Urothelium cell line (cell line): ENCODE results near the gene NKTR.

Experiments used
- DNase-seq: peaks from one replicate; pipeline ENCODE4 v3.0.0; 2011; ENCODE audit warnings: low spot score, mixed read lengths
- FAIRE-seq: peaks from 2 replicates; lab custom pipeline; 2011; peaks lifted over from hg19 to GRCh38; lab: Jason Lieb, UNC

Gene NKTR

DNA sequence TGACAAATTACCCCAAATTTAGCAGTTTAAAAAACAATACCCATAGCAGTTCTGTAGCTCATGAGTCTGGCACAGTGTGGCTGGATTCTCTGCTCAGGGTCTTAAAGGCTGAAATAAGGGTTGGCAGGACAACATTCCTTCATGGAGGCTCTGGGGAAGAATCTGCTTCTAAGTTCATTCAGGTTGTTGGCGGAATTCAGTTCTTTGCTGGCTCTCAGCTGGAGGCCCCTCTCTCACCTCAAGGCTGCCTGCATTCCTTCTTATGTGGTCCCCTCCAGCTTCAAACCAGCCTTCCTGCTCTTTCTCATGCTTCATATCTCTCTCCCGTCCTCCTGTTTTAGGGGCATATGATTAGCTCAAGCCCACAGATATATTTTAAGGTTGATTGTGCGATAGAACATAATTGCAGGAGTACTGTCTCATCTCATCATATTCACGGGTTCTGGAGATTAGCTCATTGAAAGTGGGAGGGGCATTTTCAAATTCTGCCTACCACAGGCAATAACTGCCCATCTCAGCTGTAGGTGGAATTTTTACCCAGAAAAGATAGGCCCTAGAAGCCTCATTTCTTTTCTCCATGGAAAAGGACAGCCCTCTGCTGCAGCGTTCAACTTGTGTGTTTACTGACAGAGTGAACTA, 47.5 kb downstream of the NKTR start:
- peak; percentile 32 for FAIRE-seq

DNA sequence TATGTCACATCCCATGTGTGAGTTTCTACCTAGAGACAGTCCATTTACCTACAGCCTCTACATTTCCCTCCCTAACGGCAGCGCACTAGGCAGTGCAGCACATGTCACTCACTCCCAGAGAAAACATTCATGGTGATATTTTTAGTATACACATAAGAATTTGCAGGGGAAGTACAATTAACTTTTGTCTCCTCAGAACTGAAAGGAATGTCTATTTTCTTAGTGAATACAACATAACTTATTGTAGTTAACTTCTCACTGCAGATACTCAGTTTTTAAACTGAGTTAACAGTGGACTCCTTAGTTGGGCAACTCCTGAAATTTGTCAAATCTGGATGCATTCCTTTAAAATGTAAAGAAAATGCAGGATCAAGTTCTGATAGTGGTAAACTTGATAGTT, 48.5 kb downstream of the NKTR start:
- DNase-seq, result no peak
- FAIRE-seq, result no peak

More for the DNA sequence above, 47.5 kb downstream of the NKTR start:
- DNase-seq, result no peak

DNA sequence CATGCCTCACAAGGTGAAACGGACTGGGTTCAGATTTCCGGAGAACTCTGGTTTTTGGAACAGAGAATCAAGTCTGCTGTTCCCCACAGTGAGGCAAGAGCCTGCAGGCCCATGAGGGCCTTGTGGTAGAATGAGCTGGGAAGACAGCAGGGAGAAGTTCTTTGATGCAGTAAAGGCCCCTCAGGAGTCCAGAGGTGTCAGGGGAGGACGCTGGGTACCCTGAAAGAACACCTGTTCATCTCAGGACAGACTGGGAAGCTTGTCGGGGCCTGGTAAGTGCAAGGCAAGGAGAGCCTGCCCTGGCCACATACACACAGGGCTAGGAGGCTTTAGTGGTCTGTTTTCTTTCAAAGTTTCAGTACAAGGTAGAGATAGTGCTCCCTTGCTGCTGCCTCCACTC, 49.3 kb downstream of the NKTR start:
- no peak for FAIRE-seq

DNA sequence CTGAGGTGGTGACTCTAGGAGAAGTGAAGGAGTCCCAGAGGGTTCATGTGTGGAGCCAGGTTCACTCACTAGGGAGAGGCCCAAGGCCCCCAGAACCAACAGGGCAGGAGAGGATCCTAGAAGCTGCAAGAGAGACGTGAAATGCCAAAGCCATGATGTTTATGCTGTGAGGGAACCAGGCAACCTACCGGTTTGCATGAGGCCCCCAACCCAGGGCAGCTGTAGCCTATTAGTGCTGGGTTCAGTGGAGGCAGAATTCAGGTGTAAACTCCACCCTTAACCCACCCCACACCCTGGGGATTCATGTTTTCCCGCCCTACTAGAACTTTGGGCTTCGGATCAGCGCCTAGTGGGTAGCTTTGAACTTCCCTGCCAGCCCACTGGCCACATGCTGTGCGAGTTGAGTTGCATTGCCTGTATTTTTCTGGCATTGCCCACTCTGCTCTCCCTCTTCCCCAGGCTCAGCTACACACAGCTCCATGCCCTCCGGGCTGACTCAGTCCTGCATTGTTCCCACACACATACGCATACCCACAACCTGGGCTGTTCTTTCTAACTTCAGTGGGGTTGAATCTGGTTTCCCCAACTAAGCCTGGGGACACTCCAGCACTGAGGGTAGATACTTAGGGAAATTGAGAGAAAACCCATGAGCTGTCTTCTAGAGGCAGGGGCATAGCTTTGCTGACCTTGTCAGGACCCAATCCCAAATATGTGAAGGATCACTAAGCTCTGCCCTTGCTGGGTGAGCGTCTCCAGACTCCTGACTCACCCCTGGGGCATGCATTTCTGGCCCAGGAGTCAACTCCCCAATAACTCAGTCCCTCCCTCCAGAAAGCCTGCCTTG, 51.0 kb downstream of the NKTR start:
- DNase-seq (no peak), FAIRE-seq (peak; percentile 61)

More for the DNA sequence above, 49.3 kb downstream of the NKTR start:
- DNase-seq, result no peak

DNA sequence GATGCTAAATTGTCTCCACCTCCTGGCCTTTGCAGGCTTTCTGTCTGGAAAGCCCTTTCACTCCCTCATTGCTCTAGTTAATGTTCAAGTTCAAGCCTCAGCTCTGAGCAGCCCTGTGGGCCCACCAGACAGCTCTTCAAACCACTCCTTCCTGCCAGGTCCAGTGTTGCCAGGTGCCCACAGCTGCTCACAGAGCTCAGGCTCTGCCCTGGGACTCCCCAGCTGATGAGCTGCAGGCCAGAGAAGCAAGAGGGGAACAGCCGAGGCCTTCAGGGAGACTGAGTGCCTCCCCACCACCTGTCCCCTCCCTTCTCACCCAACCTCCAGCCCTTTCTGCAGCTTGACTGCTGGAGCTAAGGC, 51.7 kb downstream of the NKTR start:
- peak; percentile 40 for FAIRE-seq
- DNase-seq, result no peak

DNA sequence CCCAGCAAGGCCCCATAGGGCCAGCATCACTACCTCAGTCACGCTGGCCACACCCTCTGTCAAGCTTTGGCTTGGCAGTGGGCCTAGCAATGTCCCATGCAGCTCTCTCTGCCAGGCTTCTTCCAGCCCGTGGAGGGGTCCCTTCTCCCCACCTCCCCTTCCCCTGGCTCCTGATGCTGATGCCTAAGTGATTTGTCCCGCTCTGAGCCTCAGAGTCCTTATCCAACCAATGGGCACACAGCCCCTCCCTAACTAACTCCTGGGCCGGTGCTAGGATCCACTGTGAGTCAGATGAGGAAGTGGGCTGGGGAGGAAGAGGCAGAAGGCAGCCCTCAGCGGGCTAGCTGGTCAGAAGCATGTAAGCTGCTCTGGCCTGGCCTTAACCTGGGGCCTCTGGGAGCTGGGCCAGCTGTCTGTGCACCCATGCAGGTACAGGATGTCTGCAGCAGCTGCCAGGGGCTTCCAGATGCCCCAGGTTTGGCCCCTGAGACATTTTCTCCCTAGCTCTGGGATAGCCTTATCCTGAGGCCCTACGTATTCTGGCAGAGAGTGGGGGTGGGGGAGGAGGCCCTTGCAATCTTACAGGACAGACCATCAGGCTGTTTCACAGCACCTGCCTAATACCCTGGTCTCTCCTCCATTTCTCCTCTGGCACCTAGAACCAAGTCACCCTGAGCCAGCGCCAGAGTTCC, 52.3 kb downstream of the NKTR start:
- DNase-seq (peak; percentile 85), FAIRE-seq (peak; percentile 88)

DNA sequence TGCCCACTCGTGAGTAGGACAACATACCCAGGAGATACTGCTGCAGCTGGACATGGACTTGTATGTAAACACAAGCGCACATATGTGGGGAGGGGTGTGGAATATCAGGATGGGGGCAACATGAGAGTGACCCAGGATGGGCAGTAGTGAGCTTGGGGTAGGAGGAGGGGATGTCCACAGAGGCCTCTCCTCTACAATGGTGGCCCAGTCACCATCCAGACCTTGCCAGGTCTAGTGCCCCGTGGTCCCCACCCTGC, 52.7 kb downstream of the NKTR start:
- FAIRE-seq (no peak), DNase-seq (no peak)

DNA sequence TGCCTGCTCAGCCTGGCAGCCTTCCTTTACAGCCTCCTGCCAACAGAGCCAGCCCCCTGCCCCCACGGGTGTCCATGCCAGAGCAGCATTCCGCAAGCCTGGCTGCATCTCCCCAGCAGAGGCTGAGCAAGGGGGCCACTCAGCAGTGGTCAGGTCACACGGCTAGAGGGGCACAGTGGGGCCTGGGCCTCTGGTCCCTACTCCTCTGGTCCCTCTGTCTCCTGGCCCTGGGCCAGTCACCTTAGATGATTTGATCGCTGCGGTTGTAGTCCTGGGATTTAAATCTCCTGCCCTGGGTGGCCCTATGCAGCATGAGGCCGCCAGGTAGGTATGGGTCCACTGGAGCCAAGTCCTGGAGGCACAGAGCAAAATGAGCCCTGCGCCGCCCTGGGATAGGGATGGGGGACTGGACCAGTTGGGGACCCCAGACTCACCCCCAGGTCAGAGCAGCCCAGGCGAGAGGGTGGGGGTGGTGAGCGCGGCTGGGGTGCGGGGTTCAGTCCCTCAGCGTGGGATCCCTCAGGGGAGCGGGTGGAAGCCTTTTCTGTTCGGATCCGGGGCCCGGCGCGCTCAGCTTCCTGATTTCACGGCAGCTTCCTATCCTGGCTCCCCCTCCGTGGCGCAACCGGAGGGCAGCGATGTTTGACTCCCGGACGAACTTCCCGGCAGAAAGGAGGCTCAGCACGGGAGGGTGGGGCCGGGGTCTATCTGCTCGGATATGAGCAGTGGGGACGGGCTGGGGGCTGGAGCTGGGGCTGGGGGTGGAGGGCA, 53.3 kb downstream of the NKTR start, which contains the start of gene ZBTB47:
Gene ZBTB47 (plus strand): TSS at position 138 of the 771 bp plus-strand sequence. CDS start 4,659 bp downstream, outside the sequence.
- FAIRE-seq, result no peak

DNA sequence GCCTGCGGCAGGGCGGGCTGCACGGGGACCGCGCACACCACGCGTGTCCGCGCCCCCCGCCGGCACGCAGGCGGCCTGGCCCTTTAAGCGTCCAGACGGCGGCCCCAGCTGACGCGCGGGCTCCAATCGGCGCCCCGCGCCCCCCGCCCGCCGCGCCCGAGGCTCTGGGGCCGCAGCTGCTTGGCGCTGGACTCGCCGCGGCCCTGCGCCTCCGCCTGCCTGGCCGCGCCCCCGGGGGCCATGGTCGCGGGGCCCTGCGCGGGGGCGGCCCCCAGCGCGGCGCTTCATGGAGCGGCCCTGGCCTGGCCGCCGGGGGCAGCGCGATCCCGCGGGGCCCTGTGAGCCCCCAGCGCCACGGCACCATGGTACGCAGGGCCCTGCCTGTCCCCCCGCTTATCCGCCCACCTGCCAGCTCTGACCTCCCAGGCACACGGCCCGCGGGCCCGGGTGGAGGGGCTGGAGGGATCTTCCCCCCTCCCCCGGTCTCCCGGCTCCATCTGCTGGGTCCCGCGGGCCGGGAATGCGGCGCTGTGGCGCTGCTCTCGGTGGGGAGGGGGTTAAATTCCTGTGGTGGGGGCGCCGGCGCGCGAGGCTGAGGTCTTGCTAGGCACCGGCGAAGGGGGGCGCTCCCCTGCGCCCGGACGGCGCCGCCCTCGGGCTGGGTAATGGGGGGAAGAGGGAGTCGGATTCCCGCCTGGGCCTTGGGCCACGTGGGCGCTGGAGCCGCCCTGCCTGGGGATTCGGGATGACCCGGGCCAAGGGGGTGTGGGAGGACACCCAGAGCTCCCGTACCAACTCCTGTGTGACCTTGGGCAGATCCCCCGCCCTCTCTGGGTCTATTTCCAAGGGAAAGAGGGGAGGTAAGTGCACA, 54.1 kb downstream of the NKTR start:
- peak; percentile 74 for FAIRE-seq
- peak; percentile 71 for DNase-seq

More for the DNA sequence above, 53.3 kb downstream of the NKTR start, which contains the start of gene ZBTB47:
- no peak for DNase-seq

DNA sequence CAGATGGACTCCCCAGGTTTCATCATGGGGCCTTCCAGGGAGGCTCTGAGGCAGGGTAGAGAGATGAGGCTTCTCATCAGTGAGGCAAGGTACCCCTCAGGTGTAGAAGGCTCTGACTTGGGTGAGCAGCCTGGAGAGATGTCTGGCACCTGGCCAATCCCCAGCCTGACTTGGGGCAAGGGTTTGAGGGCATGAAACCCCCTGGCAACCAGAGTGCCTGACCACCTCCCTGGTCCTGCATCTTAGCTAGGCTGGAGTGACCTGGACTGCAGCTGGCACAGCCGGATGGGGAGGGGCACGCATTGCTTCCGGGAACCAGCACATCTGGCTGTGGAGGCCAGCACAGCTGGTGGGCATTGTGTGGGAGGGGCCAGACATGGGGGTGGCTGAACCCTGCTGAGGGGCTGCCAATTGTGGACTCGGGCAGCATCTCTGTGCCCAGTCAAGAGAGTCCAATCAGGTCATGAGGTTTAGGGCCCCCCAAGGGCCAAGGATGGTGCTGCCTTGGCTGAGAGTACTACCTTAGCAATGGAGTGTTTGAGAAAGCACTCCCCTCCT, 54.9 kb downstream of the NKTR start:
- peak; percentile 93 for FAIRE-seq
- no peak for DNase-seq

DNA sequence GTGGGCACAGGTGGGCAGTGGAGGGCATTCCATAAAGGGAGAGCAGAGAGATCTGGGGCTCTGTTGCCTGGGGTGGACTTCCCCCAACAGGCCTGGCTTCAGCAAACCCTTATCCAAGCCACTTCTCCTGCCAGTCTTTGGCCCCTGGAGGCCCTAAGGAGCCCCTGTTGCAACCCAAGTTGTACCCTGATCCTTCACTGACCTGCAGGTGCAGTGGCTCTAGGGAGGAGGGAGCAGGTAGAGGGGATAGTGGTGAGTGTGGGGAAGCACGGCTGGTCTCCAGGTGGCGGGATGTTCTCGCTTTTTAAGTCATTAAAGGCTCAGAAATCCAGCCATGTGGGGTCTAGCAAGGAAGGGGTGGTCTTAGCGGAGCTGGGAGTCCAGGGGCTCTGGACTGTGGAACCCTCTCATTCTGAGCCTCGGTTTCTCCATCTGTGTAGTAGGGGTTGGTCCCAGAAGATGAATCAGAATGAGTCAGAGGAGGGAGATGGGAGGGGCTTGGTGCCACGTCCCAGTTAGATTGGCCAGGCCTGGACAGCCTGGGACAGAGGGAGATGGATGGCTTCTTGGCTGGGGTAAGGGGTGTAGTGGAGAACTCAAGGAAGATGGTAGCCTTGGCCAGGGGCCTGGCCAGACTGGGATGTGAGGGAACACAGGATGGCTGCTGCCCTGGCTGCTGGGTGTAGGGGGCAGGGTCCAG, 55.6 kb downstream of the NKTR start:
- FAIRE-seq (no peak), DNase-seq (no peak)

DNA sequence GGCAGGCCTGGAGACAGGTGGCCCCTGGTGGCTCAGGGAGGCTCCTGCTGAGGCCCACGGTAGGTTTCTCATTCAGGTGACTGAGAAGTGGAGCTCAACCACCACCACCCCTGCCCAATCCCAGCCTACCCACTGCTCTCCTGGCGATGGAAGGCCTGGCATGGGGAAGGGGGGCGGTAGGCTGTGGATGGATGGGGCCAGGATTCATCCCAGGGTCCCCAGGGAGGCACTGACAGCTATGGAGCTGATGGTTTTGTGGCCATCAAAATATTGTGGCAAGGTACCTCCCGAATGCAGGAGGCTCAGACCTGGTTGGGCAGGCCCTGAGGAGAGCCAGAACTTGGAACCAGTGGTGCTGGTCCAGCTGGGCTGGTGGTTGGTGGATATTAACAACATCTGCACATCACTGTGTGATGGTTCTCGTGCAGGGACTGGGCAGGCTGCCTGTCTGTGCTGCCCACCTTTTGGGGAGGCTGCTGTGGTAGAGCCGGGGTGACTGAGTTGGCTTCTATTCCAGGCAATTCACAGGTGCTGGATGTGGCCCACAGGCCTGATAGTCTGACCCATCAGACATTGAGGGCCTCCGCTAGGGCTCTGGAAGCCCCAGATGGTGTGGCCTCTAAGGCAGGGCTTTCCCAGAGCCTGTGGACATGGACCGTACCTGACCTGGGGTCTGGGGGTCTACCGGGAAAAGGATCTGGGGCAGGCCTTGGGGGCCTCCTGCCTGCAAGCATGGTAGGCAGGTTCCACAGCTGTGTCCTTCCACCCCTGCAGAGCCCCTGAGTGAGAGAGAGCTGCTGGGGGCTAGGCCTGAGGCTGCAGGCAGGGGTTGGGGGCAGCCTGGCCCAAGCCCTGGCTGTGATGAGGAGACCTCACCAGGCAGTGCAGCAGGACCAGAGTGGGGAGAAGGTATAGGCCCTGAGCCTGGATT, 56.5 kb downstream of the NKTR start:
- DNase-seq (no peak), FAIRE-seq (no peak)

DNA sequence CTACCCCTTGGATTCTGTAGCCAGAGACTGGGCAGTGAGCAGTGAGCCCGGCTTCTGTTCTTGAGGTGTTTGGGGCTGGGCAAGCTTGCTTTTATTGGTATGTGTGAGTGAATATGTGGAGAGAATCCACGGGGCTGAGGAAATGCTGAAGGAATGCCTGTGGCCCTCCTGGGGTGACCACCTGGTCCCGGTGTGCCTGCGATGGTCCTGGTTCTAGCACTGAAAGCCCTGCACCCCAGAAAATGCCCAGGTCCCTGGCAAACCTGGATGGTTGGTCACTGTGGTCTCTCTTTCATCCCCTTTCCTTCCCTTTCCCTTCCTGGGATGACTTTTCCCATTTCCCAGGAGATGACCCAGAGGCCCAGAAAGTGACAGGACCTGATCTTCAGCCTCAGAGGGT, 57.2 kb downstream of the NKTR start:
- FAIRE-seq, result no peak
- no peak for DNase-seq

DNA sequence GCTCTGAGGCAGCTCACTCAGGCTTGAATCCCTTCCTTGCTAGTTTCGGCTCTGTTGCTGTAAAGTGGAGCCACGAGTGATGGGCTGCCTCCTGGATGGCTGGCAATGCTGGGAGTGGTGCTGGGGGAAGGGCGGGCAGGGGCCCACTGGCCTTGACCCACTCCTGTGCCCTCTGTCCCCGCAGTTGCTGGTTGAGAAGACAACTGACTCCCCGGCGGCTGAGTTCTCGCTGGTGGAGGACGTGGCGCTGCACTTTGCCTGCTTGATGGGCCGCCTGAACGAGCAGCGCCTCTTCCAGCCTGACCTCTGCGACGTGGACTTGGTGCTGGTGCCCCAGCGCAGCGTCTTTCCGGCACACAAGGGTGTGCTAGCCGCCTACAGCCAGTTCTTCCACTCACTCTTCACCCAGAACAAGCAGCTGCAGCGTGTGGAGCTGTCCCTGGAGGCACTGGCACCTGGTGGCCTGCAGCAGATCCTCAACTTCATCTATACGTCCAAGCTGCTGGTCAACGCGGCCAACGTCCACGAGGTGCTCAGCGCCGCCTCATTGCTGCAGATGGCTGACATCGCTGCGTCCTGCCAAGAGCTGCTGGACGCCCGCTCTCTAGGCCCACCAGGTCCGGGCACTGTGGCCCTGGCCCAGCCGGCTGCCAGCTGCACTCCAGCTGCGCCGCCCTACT, 57.7 kb downstream of the NKTR start:
- FAIRE-seq (peak; percentile 42), DNase-seq (no peak)

DNA sequence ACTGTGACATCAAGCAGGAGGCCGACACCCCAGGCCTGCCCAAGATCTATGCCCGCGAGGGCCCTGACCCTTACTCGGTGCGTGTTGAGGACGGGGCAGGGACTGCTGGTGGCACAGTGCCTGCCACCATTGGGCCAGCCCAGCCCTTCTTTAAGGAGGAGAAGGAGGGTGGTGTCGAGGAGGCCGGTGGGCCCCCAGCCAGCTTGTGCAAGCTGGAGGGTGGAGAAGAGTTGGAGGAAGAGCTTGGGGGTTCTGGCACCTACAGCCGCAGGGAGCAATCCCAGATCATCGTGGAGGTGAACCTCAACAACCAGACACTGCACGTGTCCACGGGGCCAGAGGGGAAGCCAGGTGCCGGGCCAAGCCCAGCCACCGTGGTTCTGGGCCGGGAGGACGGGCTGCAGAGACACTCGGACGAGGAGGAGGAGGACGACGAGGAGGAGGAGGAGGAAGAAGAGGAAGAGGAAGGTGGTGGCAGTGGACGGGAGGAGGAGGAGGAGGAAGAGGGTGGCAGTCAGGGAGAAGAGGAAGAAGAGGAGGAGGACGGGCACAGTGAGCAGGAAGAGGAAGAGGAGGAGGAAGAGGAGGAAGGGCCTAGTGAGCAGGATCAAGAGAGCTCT, 58.4 kb downstream of the NKTR start:
- DNase-seq, result no peak
- FAIRE-seq, result no peak

DNA sequence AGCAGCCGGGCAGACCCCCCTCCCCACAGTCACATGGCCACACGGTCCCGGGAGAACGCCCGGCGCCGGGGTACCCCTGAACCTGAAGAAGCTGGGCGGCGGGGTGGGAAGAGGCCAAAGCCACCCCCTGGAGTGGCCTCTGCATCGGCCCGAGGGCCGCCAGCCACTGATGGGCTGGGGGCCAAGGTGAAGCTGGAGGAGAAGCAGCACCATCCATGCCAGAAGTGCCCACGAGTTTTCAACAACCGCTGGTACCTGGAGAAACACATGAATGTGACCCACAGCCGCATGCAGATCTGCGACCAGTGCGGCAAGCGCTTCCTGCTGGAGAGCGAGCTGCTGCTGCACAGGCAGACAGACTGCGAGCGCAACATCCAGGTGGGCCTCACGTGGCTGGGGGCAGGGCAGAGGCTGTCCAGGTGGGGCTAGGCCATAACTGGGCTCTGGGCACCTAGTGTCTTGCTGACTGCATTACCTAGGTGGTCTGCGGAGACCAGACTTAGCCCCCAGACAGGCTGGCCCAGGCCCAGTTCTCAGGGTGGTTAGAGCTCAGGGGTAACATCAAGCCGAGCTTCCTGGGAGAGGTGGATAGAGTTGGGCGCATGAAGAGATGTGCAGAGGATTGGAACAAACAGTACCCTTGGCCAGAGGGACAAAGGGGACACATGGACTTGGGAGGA, 59.1 kb downstream of the NKTR start:
- DNase-seq (no peak), FAIRE-seq (peak; percentile 82)
